Peyer's patch (tissue), 4 donors: Measurements from ENCODE around the gene GUSB. TPM values are rescaled to one million over a fixed set of nuclear protein-coding genes. Genes with fewer than 3 reads are reported as not detected.

ENCODE experiments used
- DNase-seq, 3 donors: peaks; one replicate each; pipeline ENCODE4 v3.0.0-alpha.2; 2017 to 2019
- H3K27ac ChIP-seq, 4 donors: fragments of 200-600 bp; sonication (generic); one replicate each; pipeline ENCODE4 v1.5.1; 2016 to 2019
- H3K27me3 ChIP-seq, 2 donors: fragments of 200-600 bp; sonication (generic); one replicate each; pipeline ENCODE4 v1.5.1; 2019
- H3K36me3 ChIP-seq, 3 donors: fragments of 200-600 bp; sonication (generic); one replicate each; pipeline ENCODE4 v1.5.1; 2016 to 2019
- H3K4me1 ChIP-seq, 4 donors: fragments of 200-600 bp; sonication (generic); one replicate each; pipeline ENCODE4 v1.5.1; 2016 to 2019
- H3K4me3 ChIP-seq, 4 donors: fragments of 200-600 bp; sonication (generic); 1 replicate in 3 of 4; 2 replicates in 1 of 4; pipeline ENCODE4 v1.5.1; 2016 to 2019; ENCODE audit warnings: mild to moderate bottlenecking in 1 of 4
- H3K9me3 ChIP-seq, 4 donors: fragments of 200-600 bp; sonication (generic); one replicate each; pipeline ENCODE4 v1.5.1; 2016 to 2019; ENCODE audit warnings: mild to moderate bottlenecking in 1 of 4
- POLR2A ChIP-seq, 2 donors: fragments of 450-650 bp; IDR thresholded peaks; one replicate each; pipeline ENCODE4 v1.5.1; 2017; ENCODE audit warnings: antibody characterized with exemption in 2 of 2, mild to moderate bottlenecking in 2 of 2, moderate library complexity in 2 of 2
- total RNA-seq, 4 donors: library from RNA; depleted of rRNA; stranded (reverse); fragments of >200 nt; gene quantifications; one replicate each; pipeline ENCODE4 v1.1.0, GENCODE V29; 2016
- TF ChIP-seq, protein P1 (sequence below), 6 experiments: fragments of 450-650 bp in 4 of 6; fragments of 200-600 bp in 2 of 6; sonication (generic) in 1 of 6; IDR thresholded peaks; one replicate each; pipeline ENCODE4 v1.5.1; 2017 to 2019; ENCODE audit warnings: antibody characterized with exemption in 6 of 6, mild to moderate bottlenecking in 3 of 6, moderate library complexity in 1 of 6

Gene GUSB
- total RNA-seq, 4 donors from 2014 or later: 29.8 to 56.9 (median 48.4) TPM

DNA sequence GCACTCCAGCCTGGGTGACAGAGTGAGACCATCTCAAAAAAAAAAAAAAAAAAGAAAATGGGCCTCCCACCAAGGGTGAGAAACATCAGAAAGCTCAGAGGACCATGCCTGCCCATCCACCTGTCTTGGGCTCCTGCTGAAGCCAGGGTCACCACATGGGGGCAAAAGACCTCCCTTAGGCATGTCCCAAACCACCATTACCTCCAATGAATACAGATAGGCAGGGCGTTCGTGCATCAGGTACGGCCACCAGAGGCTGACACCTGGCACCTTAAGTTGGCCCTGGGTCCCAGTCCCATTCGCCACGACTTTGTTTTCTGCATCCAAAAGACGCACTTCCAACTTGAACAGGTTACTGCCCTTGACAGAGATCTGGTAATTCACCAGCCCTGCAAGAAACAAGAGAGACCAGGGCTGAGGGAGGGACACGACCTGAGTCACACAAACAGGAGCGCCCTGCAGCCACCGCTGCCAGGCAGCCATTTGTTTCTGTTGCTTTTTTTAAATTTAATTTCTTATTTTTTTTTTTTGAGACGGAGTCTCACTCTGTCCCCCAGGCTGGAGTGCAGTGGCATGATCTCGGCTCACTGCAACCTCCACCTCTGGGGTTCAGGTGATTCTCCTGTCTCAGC, 6.1 kb downstream of the GUSB start:
- Histone ChIP-seq H3K27ac (no peak overlapping the region), H3K27me3 (no peaks in the 10 kb centered on the region), H3K36me3 (peaks cover 0 to 65% (median 0%) of the 10 kb centered on the region in 3 donors), H3K4me3 (no peak overlapping the region), H3K4me1 (peaks cover 0 to 9% (median 0%) of the 10 kb centered on the region in 4 donors), H3K9me3 (no peaks in the 10 kb centered on the region)
- TF ChIP-seq, protein P1, sequence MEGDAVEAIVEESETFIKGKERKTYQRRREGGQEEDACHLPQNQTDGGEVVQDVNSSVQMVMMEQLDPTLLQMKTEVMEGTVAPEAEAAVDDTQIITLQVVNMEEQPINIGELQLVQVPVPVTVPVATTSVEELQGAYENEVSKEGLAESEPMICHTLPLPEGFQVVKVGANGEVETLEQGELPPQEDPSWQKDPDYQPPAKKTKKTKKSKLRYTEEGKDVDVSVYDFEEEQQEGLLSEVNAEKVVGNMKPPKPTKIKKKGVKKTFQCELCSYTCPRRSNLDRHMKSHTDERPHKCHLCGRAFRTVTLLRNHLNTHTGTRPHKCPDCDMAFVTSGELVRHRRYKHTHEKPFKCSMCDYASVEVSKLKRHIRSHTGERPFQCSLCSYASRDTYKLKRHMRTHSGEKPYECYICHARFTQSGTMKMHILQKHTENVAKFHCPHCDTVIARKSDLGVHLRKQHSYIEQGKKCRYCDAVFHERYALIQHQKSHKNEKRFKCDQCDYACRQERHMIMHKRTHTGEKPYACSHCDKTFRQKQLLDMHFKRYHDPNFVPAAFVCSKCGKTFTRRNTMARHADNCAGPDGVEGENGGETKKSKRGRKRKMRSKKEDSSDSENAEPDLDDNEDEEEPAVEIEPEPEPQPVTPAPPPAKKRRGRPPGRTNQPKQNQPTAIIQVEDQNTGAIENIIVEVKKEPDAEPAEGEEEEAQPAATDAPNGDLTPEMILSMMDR (IDR thresholded peaks at IDR 0.05): no peak
- no peak for TF ChIP-seq POLR2A (IDR thresholded peaks at IDR 0.05)
- DNase-seq: peak in 1 of 3 donors; percentile 25

DNA sequence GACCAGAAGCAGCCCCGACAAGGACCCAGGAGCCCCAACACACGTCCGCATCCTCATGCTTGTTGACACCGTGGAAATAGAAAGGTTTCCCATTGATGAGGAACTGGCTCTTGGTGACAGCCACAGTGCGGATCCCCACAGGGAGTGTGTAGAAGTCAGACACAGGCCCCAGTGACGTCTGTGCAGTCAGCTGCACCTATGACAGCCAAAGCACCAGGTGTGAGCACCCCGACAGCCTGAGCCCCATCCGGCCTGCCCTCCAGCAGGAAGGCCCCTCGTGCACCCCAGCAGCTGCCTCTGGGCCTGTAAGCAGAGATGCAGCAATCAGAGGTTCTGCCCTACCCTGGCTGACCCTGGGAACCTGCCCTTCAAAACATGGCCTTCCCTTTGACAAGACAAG, 7.1 kb downstream of the GUSB start:
- Histone ChIP-seq H3K9me3 (no peaks in the 10 kb centered on the region), H3K27me3 (no peaks in the 10 kb centered on the region), H3K4me3 (no peak overlapping the region), H3K36me3 (peaks cover 0 to 73% (median 0%) of the 10 kb centered on the region in 3 donors), H3K4me1 (no peaks in the 10 kb centered on the region), H3K27ac (peak overlapping the region in 2 of 4 donors; percentile 51 to 55)
- TF ChIP-seq, protein P1 (IDR thresholded peaks at IDR 0.05): no peak
- TF ChIP-seq POLR2A (IDR thresholded peaks at IDR 0.05): no peak
- peak in 2 of 3 donors; percentile 49 to 60 for DNase-seq

DNA sequence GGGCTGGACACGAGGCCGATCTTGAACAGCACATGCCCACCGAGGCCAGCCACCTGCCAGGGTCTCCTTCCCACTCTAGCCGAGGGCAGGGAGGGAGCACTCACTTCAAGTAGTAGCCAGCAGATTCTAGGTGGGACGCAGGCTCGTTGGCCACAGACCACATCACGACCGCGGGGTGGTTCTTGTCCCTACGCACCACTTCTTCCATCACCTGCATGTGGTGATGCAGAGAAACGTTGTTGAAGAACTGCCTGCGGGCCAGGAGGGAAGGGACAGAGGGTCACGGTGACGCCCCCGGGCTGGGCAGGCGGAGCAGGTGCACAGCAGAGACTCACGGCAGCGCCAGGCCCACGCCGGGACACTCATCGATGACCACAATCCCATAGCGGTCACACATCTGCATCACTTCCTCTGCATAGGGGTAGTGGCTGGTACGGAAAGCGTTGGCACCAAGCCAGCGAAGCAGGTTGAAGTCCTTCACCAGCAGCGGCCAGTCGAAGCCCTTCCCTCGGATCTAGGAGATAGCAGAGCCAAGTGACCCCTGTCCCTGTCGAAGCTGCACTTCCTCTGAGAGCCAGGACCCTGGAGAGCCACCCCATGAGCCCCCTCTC, 7.7 kb downstream of the GUSB start:
- Histone ChIP-seq H3K27me3 (no peaks in the 10 kb centered on the region), H3K4me3 (no peak overlapping the region), H3K27ac (peak overlapping the region in 2 of 4 donors; percentile 51 to 55), H3K9me3 (no peaks in the 10 kb centered on the region), H3K36me3 (peaks cover 0 to 73% (median 0%) of the 10 kb centered on the region in 3 donors), H3K4me1 (no peaks in the 10 kb centered on the region)
- DNase-seq: peak in 2 of 3 donors; percentile 53 to 69
- TF ChIP-seq, protein P1 (IDR thresholded peaks at IDR 0.05): no peak
- no peak for TF ChIP-seq POLR2A (IDR thresholded peaks at IDR 0.05)

DNA sequence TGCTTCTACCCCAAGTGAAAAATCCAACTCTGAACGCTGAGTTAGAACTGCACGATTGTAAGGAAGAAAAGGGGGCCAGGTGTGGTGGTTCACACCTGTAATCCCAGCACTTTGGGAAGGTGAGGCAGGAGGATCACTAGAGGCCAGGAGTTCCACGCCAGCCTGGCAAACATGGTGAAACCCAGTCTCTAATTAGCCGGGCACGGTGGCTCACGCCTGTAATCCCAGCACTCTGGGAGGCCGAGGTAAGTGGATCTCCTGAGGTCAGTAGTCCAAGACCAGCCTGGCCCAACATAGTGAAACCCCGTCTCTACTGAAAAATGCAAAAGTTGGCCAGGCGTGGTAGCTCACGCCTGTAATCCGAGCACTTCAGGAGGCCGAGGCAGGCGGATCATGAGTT, 9.0 kb downstream of the GUSB start:
- H3K9me3 ChIP-seq: no peaks in the 10 kb centered on the region
- peaks cover 0 to 81% (median 0%) of the 10 kb centered on the region in 3 donors for H3K36me3 ChIP-seq
- no peak for TF ChIP-seq POLR2A (IDR thresholded peaks at IDR 0.05)
- TF ChIP-seq, protein P1 (IDR thresholded peaks at IDR 0.05): no peak
- H3K4me1 ChIP-seq: no peaks in the 10 kb centered on the region
- H3K4me3 ChIP-seq: no peak overlapping the region
- no peaks in the 10 kb centered on the region for H3K27me3 ChIP-seq
- peak in 1 of 3 donors; percentile 25 for DNase-seq
- no peak overlapping the region for H3K27ac ChIP-seq

DNA sequence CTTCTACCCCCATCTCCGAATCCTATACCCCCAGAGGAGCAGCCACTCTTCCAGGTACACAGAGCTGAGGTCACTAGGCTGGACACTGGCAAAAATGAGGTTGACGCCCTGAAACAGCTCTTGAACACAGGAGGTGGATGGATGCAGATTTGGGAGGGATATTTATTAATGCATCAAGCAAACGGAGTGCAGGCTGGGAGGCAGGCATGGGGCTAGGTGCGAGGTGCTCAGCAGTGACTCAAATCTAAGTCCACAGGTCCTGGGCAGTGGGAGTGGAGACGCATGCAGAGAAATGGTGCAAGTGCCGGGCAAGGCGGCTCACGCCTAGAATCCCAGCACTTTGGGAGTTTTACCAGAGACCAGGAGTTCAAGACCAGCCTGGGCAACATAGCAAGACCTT, 11.0 kb downstream of the GUSB start:
- no peaks in the 10 kb centered on the region for H3K4me1 ChIP-seq
- DNase-seq: peak in 1 of 3 donors; percentile 15
- peaks cover 0 to 96% (median 0%) of the 10 kb centered on the region in 3 donors for H3K36me3 ChIP-seq
- H3K4me3 ChIP-seq: no peak overlapping the region
- H3K27ac ChIP-seq: no peak overlapping the region
- TF ChIP-seq, protein P1 (IDR thresholded peaks at IDR 0.05): no peak
- TF ChIP-seq POLR2A (IDR thresholded peaks at IDR 0.05): no peak
- H3K27me3 ChIP-seq: no peaks in the 10 kb centered on the region
- H3K9me3 ChIP-seq: no peaks in the 10 kb centered on the region
